HG03025 (cell line): ENCODE measurements around the gene SRGN.
A peak's percentile ranks its signal among the peaks of the same experiment; 100 is the strongest.
"Not testable (repeated sequence)": the region's sequence is repeated elsewhere in the genome, so short reads cannot be mapped to it uniquely, and the experiment has no call there.

Experiments used
- ATAC-seq: cut with Tn5 transposase; IDR thresholded peaks from one replicate; pipeline ENCODE4 v1.9.1; 2021; ENCODE audit warnings: mild to moderate bottlenecking, moderate library complexity; ENCODE audit not compliant: unreplicated experiment, low FRiP score

SRGN gene

DNA sequence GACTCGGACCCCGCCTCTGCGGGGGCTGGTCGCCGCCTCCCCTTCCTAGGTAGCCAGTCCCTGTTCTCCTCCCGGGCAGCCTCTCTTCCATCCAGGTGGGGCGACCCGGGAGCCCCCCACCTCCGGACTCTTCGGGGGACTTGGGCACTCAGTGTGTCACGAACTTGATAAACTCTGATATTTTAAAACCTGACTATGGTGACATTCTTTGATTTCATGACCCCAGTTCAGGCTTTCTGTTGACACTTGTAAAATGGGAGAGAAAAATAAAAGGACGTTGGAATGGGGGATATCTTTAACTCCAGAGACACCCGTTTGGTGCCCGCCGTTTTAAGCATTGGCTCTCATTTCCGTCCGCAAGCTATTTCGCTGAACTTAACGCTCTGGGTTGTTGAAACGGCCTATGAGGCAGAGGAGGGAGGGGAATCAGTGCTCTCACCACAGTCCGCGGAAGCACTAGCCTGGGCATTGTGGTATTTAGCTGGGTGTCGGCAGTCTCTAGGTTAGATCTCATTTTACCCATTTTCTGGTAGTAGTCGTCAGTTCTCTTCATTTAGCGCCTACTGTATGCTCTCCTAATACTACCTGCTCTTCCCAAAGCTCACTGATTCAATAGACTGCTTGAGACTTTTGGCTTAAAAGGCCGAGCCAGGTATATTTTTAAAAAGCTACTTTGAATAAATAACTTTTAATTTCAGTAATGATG is 36.8 kb downstream of the SRGN start:
- ATAC-seq = peak; percentile 33

DNA sequence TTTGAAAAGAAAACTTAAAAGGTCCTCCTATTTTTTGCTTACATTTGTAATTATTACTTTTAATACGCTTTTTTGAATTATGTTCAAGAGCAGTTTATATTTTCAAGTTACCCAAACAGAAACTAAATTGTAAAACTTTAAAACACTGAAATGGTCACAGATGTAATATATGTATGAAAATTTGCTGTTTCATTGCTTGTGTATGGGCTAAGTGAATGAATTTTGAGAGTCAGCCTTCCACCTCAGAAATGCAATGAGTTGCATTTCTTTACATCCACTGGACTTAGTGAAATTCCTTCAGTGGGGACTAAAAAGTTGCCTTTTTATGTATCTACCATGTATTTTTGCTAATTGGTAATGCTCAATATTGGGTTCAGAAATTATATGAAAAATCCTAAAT is 37.7 kb downstream of the SRGN start:
- no peak for ATAC-seq

DNA sequence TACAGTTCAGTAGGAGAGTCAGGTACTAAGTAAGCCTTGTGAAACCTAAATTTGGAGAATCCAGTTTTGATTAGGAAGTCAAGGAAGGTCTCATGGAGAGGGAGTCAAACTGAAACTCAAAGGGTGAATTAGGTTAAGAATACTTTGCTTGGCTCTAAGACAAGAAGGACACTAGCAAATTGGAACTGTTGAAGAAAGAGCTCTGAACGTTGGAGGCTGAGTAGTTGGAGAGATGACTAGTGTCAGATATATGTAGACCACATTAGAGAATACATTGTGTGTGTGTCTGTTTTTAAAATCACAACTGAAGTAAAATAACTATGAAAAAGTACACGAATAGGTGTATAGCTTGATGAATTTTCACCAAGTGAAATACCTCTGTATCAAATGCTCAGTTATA is 42.3 kb downstream of the SRGN start:
- no peak for ATAC-seq

DNA sequence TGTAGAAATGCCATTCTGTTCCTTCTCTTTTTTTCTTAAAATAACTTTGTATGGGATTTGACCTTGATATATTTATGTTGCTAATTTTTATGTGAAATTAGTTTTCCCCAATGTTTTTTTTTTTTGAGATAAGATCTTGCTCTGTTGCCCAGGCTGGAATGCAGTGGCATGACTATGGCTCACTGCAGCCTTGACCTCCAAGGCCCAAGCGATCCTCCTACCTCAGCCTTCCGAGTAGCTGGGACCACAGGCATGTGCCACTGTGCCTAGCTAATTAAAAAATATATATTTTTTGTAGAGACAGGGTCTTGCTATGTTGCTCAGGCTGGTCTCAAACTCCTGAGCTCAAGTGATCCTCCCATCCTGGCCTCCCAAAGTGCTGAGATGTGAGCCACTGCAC is 52.1 kb downstream of the SRGN start:
- ATAC-seq = no peak

DNA sequence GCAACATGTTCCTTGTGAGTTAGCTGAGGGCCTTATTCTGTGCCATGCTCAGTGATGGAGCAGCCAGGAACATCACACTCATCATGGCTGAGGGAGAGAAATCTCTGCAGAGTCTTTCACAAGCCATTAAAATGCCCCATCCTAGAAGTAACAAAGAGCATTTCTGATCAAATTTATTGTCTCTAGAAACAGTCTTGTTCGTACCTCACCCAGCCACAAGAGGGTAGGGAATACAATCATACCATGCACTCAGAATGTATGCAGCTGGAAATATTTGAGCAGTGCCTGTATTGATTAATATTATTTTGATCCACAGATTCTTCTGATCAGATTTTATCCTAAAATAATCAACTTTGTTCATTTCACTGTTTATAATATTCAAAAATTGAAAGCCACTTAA is 53.4 kb downstream of the SRGN start:
- ATAC-seq = no peak

DNA sequence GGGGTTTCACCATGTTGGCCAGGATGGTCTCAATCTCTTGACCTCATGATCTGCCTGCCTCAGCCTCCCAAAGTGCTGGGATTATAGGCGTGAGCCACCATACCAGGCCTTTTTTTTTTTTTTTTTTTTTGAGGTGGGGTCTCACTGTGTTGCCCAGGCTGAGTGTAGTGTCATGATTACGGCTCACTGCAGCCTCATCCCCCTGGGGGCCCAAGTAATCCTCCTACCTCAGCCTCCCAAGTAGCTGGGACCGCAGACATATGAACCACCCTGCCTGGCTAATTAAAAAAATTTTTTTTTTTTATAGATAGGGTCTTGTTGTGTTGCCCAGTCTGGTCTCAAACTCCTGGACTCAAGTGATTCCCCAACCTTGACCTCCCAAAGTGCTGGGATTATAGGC is 54.2 kb downstream of the SRGN start:
- not testable (repeated sequence) for ATAC-seq

DNA sequence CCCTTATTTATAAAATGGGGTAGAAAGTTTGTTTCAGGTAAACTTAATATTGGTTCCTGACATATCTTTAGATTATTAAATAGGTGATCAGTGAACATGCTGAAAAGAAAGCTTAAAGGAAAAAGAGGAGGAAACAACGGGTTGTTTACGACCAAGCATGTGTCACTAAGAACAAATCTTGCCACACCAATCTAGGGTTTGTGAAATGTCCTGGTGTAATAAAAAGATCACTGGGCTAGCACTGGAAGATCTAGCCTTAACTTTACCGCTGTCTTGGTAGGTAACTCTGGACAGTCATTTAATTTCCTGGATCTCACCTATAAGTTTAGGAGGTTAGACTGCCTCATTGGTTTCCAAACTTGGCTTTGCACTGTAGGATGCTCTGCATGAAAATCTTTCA is 55.1 kb downstream of the SRGN start:
- no peak for ATAC-seq

DNA sequence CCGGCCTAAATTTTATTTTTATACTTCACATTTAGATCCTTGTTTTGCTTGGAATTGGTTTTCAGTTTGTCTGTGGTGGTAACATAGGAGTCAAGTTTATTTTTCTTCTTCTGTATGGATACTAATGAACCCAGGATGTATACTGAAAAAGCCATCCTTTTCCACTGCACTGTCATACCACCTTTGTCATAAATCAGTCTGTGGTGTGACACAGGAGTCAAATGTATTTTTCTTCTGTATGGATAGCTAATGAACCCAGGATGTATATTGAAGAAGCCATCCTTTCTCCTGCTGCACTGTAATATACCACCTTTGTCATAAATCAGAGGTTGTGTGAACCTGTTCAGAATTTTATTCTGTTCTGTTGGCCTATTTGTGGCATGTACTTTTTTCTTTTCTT is 57.4 kb downstream of the SRGN start:
- ATAC-seq = no peak

DNA sequence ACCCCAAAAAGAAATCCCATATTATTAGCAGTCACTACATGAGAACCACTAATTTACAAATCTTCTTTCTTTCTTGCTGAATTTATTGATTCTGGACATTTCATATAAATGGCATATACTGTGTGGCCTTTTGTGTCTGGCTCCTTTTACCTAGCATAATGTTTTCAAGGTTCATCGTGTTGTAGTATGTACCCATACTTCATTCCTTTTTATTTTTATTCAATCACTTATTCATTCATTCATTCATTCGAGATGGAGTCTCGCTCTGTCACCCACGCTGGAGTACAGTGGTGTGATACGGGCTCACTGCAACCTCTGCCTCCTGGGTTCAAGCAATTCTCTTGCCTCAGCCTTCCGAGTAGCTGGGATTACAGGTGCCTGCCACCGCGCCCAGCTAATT is 58.0 kb downstream of the SRGN start:
- no peak for ATAC-seq

DNA sequence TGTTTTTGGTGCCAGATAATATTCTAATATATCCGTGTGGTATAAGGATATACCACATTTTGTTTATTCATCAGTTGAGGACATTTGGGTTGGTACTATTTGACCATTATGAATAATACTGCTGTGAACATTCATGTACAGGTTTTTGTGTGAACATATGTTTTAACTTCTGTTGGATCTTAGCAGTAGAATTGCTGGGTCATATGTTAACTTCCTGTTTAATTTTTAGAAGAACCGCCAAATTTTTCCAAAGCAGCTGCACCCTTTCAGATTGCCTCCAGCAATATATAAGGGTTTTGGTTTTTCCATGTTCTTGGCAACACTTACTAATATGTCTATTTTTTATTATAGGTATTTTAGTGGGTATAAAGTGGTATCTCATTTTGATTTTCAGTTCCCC is 58.9 kb downstream of the SRGN start:
- no peak for ATAC-seq

DNA sequence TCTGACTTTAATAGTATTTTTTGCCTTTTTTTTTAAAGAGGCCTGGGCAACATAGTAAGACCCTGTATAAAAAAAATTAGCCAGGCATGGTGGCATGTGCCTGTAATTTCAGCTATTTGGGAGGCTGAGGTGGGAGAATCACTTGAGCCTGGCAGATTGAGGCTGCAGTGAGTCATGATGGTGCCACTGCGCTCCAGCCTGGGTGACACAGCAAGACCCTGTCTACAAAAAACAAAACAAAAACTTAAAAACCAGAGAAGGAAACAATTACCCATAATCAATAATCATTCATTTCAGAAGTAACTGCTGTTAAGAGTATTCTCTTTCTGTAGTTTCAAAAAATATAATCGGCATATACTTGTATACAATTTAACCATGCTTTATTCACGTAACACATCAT is 64.1 kb downstream of the SRGN start:
- no peak for ATAC-seq

DNA sequence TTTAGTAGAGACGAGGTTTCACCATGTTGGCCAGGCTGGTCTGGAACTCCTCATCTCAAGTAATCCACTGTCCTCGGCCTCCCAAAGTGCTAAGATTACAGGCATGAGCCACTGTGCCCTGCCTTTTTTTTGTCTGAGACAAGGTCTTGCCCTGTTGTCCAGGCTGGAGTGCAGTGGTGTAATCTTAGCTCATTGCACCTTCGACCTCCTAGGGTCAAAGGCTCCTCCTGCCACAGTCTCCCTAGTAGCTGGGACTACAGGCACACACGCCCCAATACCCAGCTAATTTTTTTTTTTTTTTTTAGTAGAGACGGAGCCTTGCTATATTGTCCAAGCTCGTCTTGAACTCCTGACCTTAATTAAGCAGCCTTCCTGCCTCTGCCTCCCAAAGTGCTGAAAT is 65.3 kb downstream of the SRGN start:
- no peak for ATAC-seq
